Right kidney (tissue), 9 donors: ENCODE measurements around the gene LGALSL.

Source experiments
- DNase-seq: peaks from one replicate; pipeline ENCODE4 v3.0.0-alpha.2; 2016
- long read RNA-seq, 8 donors: transcript quantifications; one replicate each; lab custom pipeline, GENCODE V29; 2026

The LGALSL gene
- long read RNA-seq, donor 1, partial matches to known transcripts = 0 of 2 reads
- long read RNA-seq, donor 1, other reads (novel, unspliced or antisense) = 0 of 2 reads
- long read RNA-seq, donor 2, partial matches to known transcripts = 0 of 2 reads
- long read RNA-seq, donor 2, other reads (novel, unspliced or antisense) = 0 of 2 reads
- long read RNA-seq, donor 3, partial matches to known transcripts = 0 of 3 reads
- long read RNA-seq, donor 3, other reads (novel, unspliced or antisense) = 0 of 3 reads
- long read RNA-seq, donor 4, partial matches to known transcripts = 0 of 5 reads
- long read RNA-seq, donor 4, other reads (novel, unspliced or antisense) = 0 of 5 reads
- long read RNA-seq, donor 5, transcript LGALSL-201 (5 exons, 3,926 nt) = major isoform, 7 of 7 reads
- long read RNA-seq, donor 5, partial matches to known transcripts = 0 of 7 reads
- long read RNA-seq, donor 5, other reads (novel, unspliced or antisense) = 0 of 7 reads
- long read RNA-seq, donor 6, transcript LGALSL-201 (5 exons, 3,926 nt) = major isoform, 10 of 10 reads
- long read RNA-seq, donor 6, partial matches to known transcripts = 0 of 10 reads
- long read RNA-seq, donor 6, other reads (novel, unspliced or antisense) = 0 of 10 reads
- long read RNA-seq, donor 7, transcript LGALSL-201 (5 exons, 3,926 nt) = major isoform, 7 of 7 reads
- long read RNA-seq, donor 7, partial matches to known transcripts = 0 of 7 reads
- long read RNA-seq, donor 7, other reads (novel, unspliced or antisense) = 0 of 7 reads
- long read RNA-seq, donor 8, transcript LGALSL-201 (5 exons, 3,926 nt) = major isoform, 8 of 8 reads
- long read RNA-seq, donor 8, partial matches to known transcripts = 0 of 8 reads
- long read RNA-seq, donor 8, other reads (novel, unspliced or antisense) = 0 of 8 reads

DNA sequence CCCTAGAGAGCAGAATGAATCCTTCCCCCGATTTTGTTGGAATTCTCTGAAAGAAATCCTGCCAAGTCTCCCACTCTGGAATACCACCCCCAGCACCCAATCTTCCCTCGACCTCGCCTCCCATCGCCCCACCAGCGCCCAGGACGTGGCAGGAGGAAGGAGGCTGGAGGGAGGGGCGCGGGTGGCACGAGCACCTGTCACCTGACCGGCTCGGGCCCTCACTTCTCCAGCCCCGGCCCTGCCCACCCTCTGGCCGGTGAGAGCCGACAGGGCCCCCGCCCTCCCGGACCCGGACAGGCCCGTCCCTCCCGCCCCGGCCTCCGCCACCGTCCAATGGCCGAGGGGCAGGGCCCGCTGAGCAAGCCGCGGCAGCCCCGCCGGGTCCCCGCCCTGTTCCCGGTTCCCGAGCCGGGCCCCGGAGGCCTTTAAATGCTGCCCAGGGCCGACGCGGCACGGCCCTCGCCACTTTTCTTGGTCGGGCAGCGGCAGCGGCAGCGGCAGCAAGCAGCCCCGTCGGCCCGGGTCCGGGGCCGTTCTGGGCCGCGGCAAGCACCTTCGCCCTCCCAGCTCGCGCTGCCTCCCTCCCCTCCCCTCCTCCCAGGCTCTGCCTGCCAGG, at the start of gene LGALSL:
LGALSL (plus strand) TSS at position 393 of the 616 bp plus-strand sequence. CDS start 384 bp downstream, outside the sequence.
- DNase-seq = peak; percentile 95

DNA sequence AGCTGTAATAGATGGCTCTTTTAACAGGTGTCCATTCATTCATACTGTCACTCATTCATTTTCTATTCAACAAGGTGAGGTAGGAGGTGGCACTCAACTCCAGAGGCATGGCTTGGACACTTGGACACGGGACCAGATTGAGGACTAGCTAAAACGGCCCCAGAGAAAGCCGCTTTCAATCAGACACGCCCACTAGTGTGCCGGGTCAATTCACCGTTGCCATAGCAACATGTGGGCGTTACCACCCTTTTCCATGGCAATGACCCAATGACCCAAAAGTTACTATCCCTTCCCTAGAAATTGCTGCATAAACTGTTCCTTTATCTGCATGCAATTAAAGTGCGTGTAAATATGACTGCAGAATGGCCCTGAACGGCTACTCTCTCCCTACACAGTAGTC, 49.2 kb upstream of the LGALSL start:
- no peak for DNase-seq

DNA sequence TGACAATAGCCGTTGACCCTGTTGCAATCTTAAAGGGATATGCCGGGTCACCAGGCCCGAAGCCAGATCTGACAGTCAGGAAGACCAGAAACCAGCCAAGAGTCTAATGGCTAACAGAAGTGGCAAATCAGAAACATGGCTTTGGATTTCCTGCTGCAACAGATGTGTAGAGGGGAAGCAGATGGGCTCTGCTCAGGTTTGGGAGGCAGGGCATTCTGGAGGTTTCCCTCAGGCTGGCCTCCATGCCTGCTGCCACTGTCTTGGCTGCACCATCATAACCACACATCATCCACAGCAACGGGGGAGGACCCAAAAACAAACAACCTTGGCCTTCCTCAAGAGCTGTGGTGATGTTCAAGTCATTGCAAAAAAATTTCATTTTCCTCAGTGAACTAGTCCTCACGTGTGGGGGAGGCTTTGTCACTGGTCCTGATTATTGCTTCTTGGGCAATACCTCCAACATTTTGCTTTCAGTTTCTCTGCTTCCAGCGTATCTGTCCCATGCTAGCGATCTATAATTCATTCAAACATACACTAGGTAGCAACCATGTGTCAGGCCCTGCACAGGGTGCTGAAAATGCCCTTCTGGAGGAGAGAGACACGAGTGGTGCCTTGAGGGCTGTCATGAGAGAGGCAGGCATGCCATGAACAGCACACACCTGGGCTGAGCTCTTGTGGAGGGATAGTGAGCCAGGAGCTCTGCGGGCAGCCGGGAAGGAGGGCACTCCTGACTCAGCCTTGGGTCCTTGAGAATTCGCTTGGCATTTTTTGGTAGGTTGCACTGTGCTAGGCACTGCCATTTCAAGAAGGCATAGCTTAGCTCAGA, 48.2 kb upstream of the LGALSL start:
- no peak for DNase-seq

DNA sequence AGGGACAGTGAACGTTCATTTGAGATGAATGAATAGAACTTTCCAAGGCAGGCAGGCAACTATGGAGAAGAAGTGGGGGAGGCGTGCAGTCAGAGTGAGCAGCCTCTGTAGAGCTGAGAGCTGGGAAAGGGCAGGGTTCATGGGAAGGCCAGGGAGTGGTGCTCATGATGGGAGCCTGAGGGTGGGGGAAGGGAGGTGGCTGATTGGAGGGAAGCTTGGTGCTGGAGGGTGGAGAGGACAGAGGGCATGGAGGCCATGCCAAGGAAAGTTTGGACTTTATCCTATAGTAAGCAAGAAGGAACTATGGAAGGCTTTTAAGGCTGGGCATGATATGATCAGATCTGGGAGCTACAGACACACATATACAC, 47.6 kb upstream of the LGALSL start:
- DNase-seq = no peak

DNA sequence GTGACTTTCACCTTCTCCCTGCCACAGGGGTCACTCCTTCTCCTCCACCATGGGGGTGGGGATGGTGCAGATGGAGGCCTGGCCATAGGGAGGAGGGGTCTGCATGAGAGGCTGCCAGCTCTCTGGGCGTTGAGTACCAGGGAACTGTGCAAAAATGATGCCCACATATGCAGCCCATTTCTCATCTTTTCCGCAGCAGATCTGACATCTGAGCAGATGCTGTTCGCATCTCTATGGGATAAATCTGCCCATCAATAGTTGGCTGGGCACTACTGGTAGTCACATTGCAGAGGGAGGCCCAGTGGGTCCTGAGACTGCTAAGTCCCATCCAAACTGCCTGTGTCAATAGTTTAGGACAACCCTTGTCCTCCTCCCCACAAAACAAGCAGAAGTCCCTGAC, 45.9 kb upstream of the LGALSL start:
- no peak for DNase-seq

DNA sequence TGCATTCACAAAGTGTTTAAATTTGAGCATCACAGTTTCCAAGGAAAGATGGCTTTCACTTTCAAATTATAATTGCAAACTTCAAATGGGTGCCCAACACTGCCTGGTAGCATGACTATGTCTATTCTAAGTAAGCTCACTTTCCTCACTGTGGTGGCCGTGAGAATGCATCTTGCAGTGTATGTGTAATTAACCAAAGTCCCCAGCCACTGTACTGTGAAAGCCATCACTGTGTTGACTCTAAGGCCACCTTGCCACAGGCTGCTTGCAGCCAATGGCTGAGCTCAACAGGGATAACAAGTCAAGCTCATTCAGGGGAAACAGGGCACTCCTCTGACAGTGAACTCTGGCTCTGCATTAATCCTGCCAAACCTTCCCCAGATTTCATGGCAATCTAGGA, 43.3 kb upstream of the LGALSL start:
- no peak for DNase-seq

DNA sequence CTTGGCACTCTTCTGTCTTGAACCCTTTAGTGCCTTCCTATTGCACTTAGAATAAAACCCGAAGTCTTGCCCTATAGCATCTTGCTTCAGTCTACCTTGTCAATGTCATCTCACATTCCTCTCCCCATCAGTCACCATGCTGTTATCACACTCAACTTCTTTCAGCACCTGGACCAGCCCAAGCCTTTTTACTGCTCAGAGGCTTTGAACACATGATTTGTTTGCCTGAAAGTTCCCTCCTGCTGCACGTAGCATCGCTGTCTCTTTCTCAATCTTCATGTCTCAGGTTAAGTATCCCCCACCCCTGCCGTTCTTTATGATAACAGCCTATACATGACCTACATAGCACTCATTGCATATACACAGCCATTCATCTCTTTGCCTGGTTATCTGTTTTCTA, 41.3 kb upstream of the LGALSL start:
- DNase-seq = no peak

DNA sequence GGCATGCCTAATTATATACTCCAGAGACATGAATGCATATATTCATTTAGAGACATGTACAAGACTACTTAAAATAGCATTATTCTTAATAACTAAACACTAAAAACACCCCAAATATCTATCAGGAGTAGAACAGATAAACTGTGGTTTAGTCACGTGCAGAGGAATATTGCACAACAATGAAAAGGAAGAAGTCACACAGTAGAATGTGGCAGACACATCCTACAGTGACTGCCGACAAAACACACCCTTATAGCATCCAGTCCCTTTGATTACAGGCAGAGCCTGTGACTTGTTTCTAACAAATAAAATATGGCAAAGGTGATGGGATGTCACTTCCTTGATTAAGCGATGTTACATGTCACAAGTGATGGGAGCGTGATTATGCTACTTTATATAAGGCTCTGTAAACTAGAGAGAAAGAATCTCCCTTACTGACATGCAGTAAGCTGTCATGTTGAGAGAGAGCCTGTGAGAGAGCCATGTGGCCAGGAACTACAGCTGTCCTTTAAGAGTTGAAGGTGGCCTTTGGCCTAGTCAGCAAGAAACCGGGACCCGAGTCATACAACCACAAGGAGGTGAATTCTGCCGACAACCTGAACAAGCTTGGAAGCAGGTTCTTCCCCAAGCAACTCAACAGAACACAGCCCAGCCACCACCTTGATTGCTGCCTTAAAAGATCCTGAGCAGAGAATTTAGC, 39.1 kb upstream of the LGALSL start:
- no peak for DNase-seq

DNA sequence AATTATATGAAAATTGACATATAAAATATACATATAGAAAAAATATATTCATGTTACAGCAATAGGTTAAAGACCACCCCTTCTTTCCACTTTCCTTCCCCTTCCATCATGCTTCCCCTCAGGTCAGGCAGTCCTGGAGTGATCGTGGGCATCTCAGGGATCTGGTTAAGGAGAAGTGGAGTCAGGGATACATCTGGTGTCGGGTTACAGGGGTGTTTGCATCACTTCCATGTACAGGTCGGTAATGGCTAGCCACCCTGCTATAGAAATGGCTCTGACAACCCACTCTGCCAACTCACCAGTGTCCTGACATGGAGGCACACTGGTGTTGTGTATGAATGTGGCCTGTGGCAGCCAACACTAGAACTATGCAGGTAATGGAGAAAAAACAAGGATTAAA, 36.3 kb upstream of the LGALSL start:
- no peak for DNase-seq

DNA sequence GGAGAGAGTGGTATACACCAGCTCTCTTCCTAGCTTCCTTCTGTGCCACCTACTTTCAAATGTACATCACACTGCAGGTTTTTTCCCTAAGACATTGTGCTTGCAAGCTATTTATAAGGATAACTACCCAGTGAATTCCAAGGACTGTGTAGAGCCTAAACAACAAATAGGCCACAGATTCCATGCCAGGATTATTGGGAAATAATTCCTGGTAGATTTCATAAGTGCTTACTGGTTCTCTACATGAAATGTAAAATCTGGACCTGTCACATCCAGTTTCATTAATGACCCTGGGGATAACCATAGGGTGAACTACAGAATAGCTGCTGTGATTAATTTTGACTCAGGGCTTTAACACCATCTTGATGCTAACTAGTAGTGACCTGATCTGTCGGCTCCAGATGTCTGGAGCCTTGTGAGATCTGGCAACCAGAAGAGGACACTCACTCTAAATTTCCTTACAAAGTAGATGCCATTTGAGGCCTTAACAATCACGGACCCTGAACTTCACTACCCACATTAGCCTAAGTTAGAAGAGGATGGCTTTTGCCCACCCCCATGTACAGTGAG, 34.3 kb upstream of the LGALSL start:
- DNase-seq = no peak

DNA sequence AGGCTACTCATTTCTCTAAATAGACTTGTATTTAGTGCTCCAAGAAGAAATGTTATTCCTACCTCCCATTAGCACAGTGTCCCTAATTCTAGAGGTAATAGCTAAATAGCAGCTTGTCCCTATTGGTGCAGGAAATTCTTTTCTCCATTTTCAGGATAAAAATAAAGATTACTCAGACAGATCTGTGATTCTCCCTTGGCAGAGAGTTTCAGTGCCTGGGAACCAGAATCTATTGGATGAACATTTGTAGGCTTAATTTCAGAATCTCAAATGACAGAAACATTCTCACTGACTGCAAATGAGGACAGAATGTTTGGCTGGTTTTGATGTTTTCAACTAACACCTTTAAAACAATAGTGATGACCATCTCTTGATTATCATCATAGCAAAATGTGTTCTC, 33.3 kb upstream of the LGALSL start:
- no peak for DNase-seq

DNA sequence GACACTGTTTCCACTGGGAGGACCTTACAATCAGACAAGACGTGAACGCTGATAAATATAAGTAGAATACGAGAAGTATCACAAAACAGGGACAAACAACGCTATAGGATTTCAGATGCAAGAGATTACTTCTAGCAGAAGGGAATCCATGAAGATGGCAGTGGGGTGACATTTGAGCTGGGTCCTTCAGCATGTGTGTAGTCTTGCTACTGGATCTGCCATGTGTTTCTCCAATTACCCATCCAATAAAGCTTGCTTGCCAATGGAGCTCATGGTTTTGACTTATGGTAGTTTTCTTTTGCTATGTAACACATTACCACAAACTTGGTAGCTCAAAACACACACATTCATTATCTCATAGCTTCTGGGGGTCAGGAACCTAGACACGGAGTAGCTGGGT, 32.8 kb upstream of the LGALSL start:
- DNase-seq = no peak

DNA sequence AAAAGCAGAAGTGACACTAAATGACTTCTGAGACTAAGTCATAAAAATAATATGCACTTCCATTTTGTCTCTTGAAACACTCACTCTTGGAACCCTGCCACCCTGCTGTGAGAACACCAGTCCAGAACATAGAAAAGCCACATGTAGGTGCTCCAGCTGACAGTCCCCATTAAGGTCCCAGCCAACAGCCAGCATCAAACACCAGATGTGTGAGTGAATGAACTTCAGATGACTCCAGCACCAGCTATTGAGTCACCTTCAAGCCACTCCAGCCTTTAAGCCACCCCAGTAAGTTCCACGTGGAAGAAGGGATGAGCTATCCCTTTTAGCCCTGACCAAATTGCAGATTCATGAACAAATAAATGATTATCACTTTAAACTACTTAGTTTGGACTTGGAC, 31.5 kb upstream of the LGALSL start:
- no peak for DNase-seq

DNA sequence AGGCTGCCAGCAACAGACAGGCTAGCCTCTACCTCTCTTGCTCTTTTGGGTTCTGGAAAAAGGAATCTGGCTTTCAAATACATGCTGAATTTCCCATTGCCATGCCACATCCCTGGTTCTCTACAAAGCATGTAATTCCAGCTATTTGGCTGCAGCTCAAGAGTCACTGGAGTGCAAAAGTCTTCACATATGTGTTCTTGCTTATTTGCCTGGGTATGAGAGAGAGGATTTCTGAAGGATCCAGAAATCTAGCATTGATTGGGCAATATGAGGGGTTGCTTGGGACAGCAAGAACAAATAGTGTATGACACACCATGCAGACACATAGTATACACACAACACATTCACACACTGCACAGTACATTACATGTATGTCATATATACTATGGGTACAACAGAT, 30.7 kb upstream of the LGALSL start:
- DNase-seq = no peak

DNA sequence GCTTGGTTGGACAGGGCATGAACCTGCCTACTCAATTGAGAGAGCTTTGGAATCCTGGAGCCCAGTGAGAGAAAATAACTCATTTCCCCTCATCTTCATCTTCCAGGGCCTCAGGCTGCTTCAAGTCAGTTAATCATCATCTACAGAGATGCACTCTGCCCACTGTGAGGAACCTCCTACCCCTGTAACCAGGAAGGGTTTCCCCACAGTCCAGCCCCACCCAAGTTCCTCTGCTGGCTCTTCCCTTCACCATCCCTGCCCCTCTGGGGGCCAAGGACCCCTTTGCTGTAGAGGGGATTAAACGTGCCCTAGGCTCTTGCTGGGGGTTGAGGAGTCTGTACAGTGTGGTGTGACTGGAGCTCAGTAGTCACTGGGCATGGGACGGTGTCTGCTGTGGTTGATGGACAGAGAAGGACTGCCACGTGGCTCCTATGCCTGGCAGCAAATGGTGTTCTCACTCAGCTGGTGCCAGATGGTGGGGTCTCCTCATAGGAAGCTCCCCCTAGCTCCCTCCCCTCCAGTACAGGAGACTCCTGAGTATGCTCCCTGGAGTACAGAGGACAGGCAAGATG, 29.5 kb upstream of the LGALSL start:
- no peak for DNase-seq

DNA sequence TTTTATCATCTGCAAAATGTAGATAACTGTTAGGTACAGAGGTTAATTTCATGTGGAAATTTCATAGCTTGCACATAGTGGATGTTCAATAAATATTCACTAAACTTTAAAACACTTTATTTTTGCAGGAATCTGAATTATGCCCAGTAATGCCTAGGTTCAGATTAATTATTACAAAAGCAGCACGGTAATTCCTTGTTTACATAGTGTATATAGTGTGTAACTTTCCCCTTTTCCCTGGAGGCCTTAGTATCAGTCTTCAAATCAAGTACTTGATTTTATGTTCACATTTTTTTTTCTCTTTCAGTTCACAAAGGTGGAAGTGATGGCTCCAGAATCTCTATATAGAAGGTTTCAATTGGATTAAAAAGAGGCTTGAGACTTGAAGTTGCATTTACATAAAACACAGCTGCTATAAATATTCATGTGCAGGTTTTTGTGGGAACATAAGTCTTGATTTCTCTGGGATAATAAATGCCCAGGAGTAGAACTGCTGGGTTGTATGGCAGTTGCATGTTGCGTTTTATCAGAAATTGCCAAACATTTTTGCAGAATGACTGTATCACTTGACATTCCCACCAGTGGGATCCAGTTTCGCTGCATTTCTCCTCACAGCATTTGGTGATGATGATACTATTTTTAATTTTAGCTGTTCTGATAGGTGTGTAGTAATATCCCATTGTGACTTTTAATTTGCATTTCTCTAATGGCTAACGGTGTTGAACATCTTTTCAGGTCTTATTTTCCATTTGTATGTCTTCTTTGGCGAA, 27.6 kb upstream of the LGALSL start:
- no peak for DNase-seq

DNA sequence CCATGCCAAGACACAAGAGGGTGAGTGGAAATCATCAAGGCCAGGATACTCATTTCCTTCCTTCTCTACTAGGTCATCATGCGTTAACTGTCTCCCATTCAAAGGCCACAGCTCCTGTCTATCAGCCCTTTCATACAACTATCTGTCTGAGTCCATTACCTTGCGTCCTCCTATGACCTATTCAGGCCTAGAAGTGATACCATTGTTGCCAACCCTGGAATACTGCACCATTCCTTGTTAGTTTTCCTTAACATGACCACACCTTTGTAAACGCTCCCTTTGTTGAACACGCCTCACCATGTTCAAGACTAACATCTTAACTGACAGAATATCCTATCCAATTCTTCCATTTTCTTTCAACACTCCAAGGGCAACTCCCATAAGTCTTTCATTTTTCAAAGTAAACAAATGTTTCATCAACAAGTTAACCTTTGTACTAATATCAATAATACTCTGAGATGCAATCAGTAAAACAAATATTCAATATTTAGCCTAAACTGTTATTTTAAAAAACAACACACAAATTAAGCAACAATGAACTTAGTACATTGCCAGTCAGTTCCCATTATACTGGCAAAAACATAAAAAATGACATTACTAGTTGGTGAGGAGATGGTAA, 19.8 kb upstream of the LGALSL start:
- DNase-seq = no peak

DNA sequence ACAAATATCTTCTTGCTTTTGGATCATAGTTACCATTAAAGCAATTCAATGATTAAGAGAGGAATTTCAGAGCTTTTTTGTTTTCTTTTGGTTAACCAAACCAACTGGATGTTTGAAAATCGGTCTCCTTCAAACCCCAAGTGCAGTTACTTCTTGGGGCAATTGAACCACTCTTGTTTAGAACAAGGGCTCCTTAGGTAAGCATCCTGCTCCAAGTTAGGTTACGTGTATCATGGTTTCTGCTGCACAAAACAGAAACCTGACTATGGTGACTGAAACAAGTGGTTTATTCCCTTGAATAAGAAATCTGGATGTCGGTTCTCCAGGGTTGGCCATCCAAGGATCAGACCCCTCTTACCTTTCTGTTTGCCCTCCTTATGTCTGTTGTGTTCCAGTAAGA, 16.1 kb upstream of the LGALSL start:
- no peak for DNase-seq

DNA sequence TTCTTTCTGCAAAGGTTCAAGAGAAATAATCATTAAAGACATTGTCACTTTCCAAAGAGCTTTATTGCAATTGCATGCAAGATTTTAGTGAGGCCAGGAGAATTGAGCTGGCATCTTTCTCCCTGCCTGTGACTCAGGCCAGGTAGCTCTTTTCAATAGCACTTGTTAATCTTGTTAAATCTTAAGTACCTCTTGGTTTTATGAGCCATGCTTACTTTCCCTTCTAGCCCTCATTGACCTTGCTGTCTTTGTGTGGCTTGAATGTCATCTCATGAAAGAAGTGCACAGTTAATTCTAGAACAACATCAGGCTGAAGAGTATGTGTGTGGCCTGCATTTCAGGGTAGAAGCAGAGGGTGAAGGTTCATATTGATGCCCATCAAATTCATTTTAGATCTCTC, 14.8 kb upstream of the LGALSL start:
- DNase-seq = no peak

DNA sequence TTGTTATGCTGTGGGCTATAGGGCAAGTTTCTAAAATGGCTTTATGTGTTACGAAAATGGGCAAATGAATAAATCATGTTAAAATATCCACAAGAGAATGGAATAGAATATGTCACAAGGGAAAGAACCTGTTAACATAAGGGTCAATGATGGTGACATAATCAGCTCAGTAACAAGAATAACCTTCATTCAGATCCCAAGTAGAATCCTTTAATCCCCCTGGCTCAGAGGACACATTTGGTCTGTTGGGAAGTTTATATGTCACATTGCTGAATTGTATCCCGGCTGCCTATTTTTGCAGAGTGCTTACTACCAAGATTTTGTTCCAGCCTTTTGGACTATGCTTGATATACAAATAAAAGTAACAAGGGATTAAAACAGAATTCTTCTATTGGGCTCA, 13.1 kb upstream of the LGALSL start:
- DNase-seq = no peak
